ENCODE data around the gene DHRSX.
"Not testable (repeated sequence)": the region's sequence is repeated elsewhere in the genome, so short reads cannot be mapped to it uniquely, and the experiment has no call there.

The DHRSX gene

GRCh38 chrX:2351999-2352995 is 148.5 kb downstream of the DHRSX start:
- DNase-seq (ENCODE audit: low read depth, low spot score) = no peak

GRCh38 chrX:2351321-2351720 is 149.5 kb downstream of the DHRSX start:
- no peak for DNase-seq (ENCODE audit: low read depth, low spot score)

GRCh38 chrX:2350703-2351102 is 150.1 kb downstream of the DHRSX start:
- DNase-seq (ENCODE audit: low read depth, low spot score) = not testable (repeated sequence)

- not testable (repeated sequence) for DNase-seq (ENCODE audit: low read depth, low spot score)
Measured at GRCh38 chrX:2350036-2350435, 150.7 kb downstream of the DHRSX start.

GRCh38 chrX:2348211-2348610 is 152.6 kb downstream of the DHRSX start:
- no peak for DNase-seq (ENCODE audit: low read depth, low spot score)

GRCh38 chrX:2346158-2346557 is 154.6 kb downstream of the DHRSX start:
- DNase-seq (ENCODE audit: low read depth, low spot score) = no peak

- DNase-seq (ENCODE audit: low read depth, low spot score) = no peak
Measured at GRCh38 chrX:2345562-2345961, 155.2 kb downstream of the DHRSX start.

GRCh38 chrX:2343413-2343812 is 157.4 kb downstream of the DHRSX start:
- DNase-seq (ENCODE audit: low read depth, low spot score) = no peak

GRCh38 chrX:2342874-2343273 is 157.9 kb downstream of the DHRSX start:
- DNase-seq (ENCODE audit: low read depth, low spot score) = no peak

- DNase-seq (ENCODE audit: low read depth, low spot score) = no peak
Measured at GRCh38 chrX:2342281-2342688, 158.5 kb downstream of the DHRSX start.

- DNase-seq (ENCODE audit: low read depth, low spot score) = no peak
Measured at GRCh38 chrX:2340991-2341390, 159.8 kb downstream of the DHRSX start.

- DNase-seq (ENCODE audit: low read depth, low spot score) = no peak
Measured at GRCh38 chrX:2336181-2336580, 164.6 kb downstream of the DHRSX start.

GRCh38 chrX:2334237-2334636 is 166.5 kb downstream of the DHRSX start:
- DNase-seq (ENCODE audit: low read depth, low spot score) = no peak

- no peak for DNase-seq (ENCODE audit: low read depth, low spot score)
Measured at GRCh38 chrX:2332252-2332651, 168.5 kb downstream of the DHRSX start.

- DNase-seq (ENCODE audit: low read depth, low spot score) = no peak
Measured at GRCh38 chrX:2330910-2331309, 169.9 kb downstream of the DHRSX start.

GRCh38 chrX:2330487-2330886 is 170.3 kb downstream of the DHRSX start:
- no peak for DNase-seq (ENCODE audit: low read depth, low spot score)

GRCh38 chrX:2327423-2327822 is 173.4 kb downstream of the DHRSX start:
- no peak for DNase-seq (ENCODE audit: low read depth, low spot score)

GRCh38 chrX:2325076-2325784 is 175.5 kb downstream of the DHRSX start:
- no peak for DNase-seq (ENCODE audit: low read depth, low spot score)

GRCh38 chrX:2324151-2324550 is 176.6 kb downstream of the DHRSX start:
- DNase-seq (ENCODE audit: low read depth, low spot score) = no peak

- DNase-seq (ENCODE audit: low read depth, low spot score) = no peak
Measured at GRCh38 chrX:2321411-2321810, 179.4 kb downstream of the DHRSX start.

GRCh38 chrX:2320580-2321327 is 180.0 kb downstream of the DHRSX start:
- no peak for DNase-seq (ENCODE audit: low read depth, low spot score)

- DNase-seq (ENCODE audit: low read depth, low spot score) = no peak
Measured at GRCh38 chrX:2320089-2320488, 180.7 kb downstream of the DHRSX start.

All from activated CD4-positive, CD25-positive, alpha-beta regulatory T cell treated with anti-CD3 and anti-CD28 coated beads, Interleukin-2, amount 50 U/mL, for 16 hours (primary cell).